SK-MEL-5 (cell line): ENCODE results near the gene DNAAF2. TPM values are rescaled to one million over a fixed set of nuclear protein-coding genes. Genes with fewer than 3 reads are reported as not detected.
A peak's percentile ranks its signal among the peaks of the same experiment; 100 is the strongest.
"Not testable (repeated sequence)": the region's sequence is repeated elsewhere in the genome, so short reads cannot be mapped to it uniquely, and the experiment has no call there.

ENCODE experiments used
- DNase-seq: peaks from one replicate; pipeline ENCODE4 v3.0.0-alpha.2; 2016; ENCODE audit warnings: low read depth, low spot score
- in situ Hi-C: cut with HindIII; loops from 2 replicates; pipeline ENCODE4 v1.10.0; 2016; ENCODE audit warnings: low sequenced_read_pairs, high pct_unique_total_duplicates, low pct_unique_long_range_greater_than_20kb
- polyA plus RNA-seq, 2 experiments: library from polyadenylated mRNA; depleted of rRNA; stranded (reverse); fragments of >200 nt; gene quantifications; 2 replicates each; pipeline ENCODE4 v1.2.3, GENCODE V29; 2015
- total RNA-seq: library from RNA; depleted of rRNA; stranded (reverse); fragments of >200 nt; shearing (Covaris generic); gene quantifications from 2 replicates; pipeline ENCODE4 v1.2.3, GENCODE V29; 2014; rRNA removed

Gene DNAAF2
- 13.2 and 14.3 TPM in 2 replicates for total RNA-seq
- polyA plus RNA-seq (2015; cell fraction: cytosol; rRNA removed): 13.4 and 14.1 TPM in 2 replicates
- 6.6 and 8.5 TPM in 2 replicates for polyA plus RNA-seq (2015; cell fraction: nucleus; rRNA removed)

- in situ Hi-C loops: no loop called here
- DNase-seq: peak; percentile 66
These were observed at the start of gene DNAAF2 for GRCh38 chr14:49634547-49635334. Gene DNAAF2 (minus strand): TSS chr14:49635244. CDS start chr14:49635149, 95 bp downstream.

GRCh38 chr14:49679271-49679670, 44.2 kb upstream of the DNAAF2 start:
- in situ Hi-C loops: no loop called here
- no peak for DNase-seq

GRCh38 chr14:49677643-49678042, 42.6 kb upstream of the DNAAF2 start:
- DNase-seq: peak; percentile 18
- in situ Hi-C loops: no loop called here

- in situ Hi-C loops: no loop called here
These were observed 38.5 kb upstream of the DNAAF2 start for GRCh38 chr14:49673586-49673985.

GRCh38 chr14:49670475-49670874, 35.4 kb upstream of the DNAAF2 start:
- no peak for DNase-seq
- in situ Hi-C loops: no loop called here

More at GRCh38 chr14:49673586-49673985, 38.5 kb upstream of the DNAAF2 start:
- DNase-seq: no peak

- DNase-seq: no peak
- in situ Hi-C loops: loop anchor here (10.0 kb wide), 1 partner anchor 95 kb away; no protein-coding TSS in a partner anchor
These were observed 24.7 kb upstream of the DNAAF2 start for GRCh38 chr14:49659526-49660455.

- in situ Hi-C loops: loop anchor here (10.0 kb wide), 1 partner anchor 97 kb away; no protein-coding TSS in a partner anchor
- DNase-seq: not testable (repeated sequence)
These were observed 22.5 kb upstream of the DNAAF2 start for GRCh38 chr14:49657500-49657899.

GRCh38 chr14:49654511-49654910, 19.5 kb upstream of the DNAAF2 start:
- in situ Hi-C loops: loop anchor here (10.0 kb wide), 1 partner anchor 100 kb away; no protein-coding TSS in a partner anchor
- no peak for DNase-seq

- DNase-seq: no peak
- in situ Hi-C loops: loop anchor here (10.0 kb wide), 1 partner anchor 101 kb away; no protein-coding TSS in a partner anchor
These were observed 18.5 kb upstream of the DNAAF2 start for GRCh38 chr14:49653508-49653907.

GRCh38 chr14:49642163-49642562, 7.1 kb upstream of the DNAAF2 start:
- in situ Hi-C loops: no loop called here

GRCh38 chr14:49641697-49642129, 6.7 kb upstream of the DNAAF2 start:
- in situ Hi-C loops: no loop called here
- peak; percentile 55 for DNase-seq

More at GRCh38 chr14:49642163-49642562, 7.1 kb upstream of the DNAAF2 start:
- no peak for DNase-seq

GRCh38 chr14:49640540-49641417, 5.7 kb upstream of the DNAAF2 start:
- DNase-seq: no peak
- in situ Hi-C loops: no loop called here

GRCh38 chr14:49637534-49638078, 2.6 kb upstream of the DNAAF2 start:
- in situ Hi-C loops: no loop called here
- no peak for DNase-seq

- in situ Hi-C loops: no loop called here
- no peak for DNase-seq
These were observed 1.8 kb upstream of the DNAAF2 start for GRCh38 chr14:49636866-49637265.

- peak; percentile 92 for DNase-seq
- in situ Hi-C loops: no loop called here
These were observed 1.2 kb downstream of the DNAAF2 start for GRCh38 chr14:49633640-49634546.
